Measurements from ENCODE around the gene MSX1. TPM values are rescaled to one million over a fixed set of nuclear protein-coding genes. Genes with fewer than 3 reads are reported as not detected.

Gene MSX1
- total and polyA plus RNA-seq, 2 of the 8 experiments (the other 6 are each of a cell fraction or from before 2014, with no cell fraction given) = 0.47 TPM; not detected in 1

- no peak overlapping the region for H3K4me3 ChIP-seq (ENCODE audit: extremely low read depth in 1 of 4, insufficient read depth in 2 of 4, low read depth in 3 of 4, low read length in 4 of 4)
- H3K4me2 ChIP-seq (ENCODE audit: insufficient read depth in 1 of 2, low read depth in 2 of 2, low read length in 2 of 2) = no peak overlapping the region
- H3K79me1 ChIP-seq (ENCODE audit: low read depth, low read length) = no peaks in the 10 kb centered on the region
- POLR2A ChIA-PET (ENCODE audit: partially characterized antibody) = no interaction called here
- H4K8ac ChIP-seq (ENCODE audit: extremely low read depth, insufficient read depth, low read length) = no peak overlapping the region
- no peak overlapping the region for H3K4ac ChIP-seq (replicated peaks; ENCODE audit: insufficient read length, low read depth, low read length)
- H2AK5ac ChIP-seq (ENCODE audit: low read depth, low read length) = no peak overlapping the region
- no peaks in the 10 kb centered on the region for H3K79me2 ChIP-seq (ENCODE audit: control insufficient read depth in 1 of 2, insufficient read depth in 2 of 2, low read length in 2 of 2)
- no peaks in the 10 kb centered on the region for H3K36me3 ChIP-seq (ENCODE audit: control insufficient read depth in 2 of 4, insufficient read depth in 4 of 4, low read length in 3 of 4)
- H2BK120ac ChIP-seq (replicated peaks; ENCODE audit: low read depth, low read length) = no peak overlapping the region
- no peak overlapping the region for H2BK20ac ChIP-seq (ENCODE audit: low read length)
- no peak overlapping the region for H2BK15ac ChIP-seq (ENCODE audit: low read length)
- H2AFZ ChIP-seq (ENCODE audit: low read length) = no peak overlapping the region
- H4K91ac ChIP-seq (replicated peaks; ENCODE audit: insufficient read length, low read length) = no peak overlapping the region
- H3K23me2 ChIP-seq (ENCODE audit: low read depth, low read length) = no peaks in the 10 kb centered on the region
- no peak for FAIRE-seq
- no peak overlapping the region for H2BK12ac ChIP-seq (ENCODE audit: low read depth, low read length)
- H2BK5ac ChIP-seq (ENCODE audit: low read depth, low read length) = no peak overlapping the region
- peaks cover 2 to 3% of the 10 kb centered on the region in 2 experiments for H4K20me1 ChIP-seq (replicated peaks in 1 of 2; ENCODE audit: control insufficient read depth in 1 of 2, insufficient read depth in 2 of 2, low read length in 2 of 2)
- H3K56ac ChIP-seq (replicated peaks; ENCODE audit: insufficient read length, low read depth, low read length) = no peak overlapping the region
- no peaks in the 10 kb centered on the region for H3K4me1 ChIP-seq (replicated peaks in 1 of 4; ENCODE audit: control insufficient read depth in 3 of 4, insufficient read depth in 4 of 4, low read length in 3 of 4)
- H3K23ac ChIP-seq (ENCODE audit: insufficient read length) = no peak overlapping the region
- no peak overlapping the region for H3K14ac ChIP-seq (ENCODE audit: insufficient read length)
- H3K27ac ChIP-seq (ENCODE audit: low read depth, low read length) = no peak overlapping the region
- DNase-seq (ENCODE audit: low read depth in 1 of 2, low spot score in 2 of 2) = no peak
- H3K18ac ChIP-seq (ENCODE audit: extremely low read depth, low read length) = no peak overlapping the region
- CTCF ChIA-PET (ENCODE audit: partially characterized antibody) = interaction anchor here (1.1 to 1.7 kb wide), 4 partner anchors 9 to 84 kb away, joined by 3 to 5 read pairs (median 3); no protein-coding TSS in a partner anchor
- WGBS, 2 experiments (ENCODE audit: extremely low coverage in 1 of 2, insufficient coverage in 1 of 2, insufficient read length in 1 of 2, insufficient replicate concordance in 2 of 2, low coverage in 1 of 2, low lambda C conversion rate in 2 of 2, missing lambda C conversion rate in 1 of 2) = 91% methylated on average over 8 of the region's 8 CpGs; no CpG with 5 or more reads in 1 of the 2 experiments
- no peak overlapping the region for H3K9ac ChIP-seq (replicated peaks in 1 of 4; ENCODE audit: extremely low read depth in 1 of 4, low read depth in 3 of 4, low read length in 3 of 4)
- H3K9me3 ChIP-seq (ENCODE audit: insufficient read depth in 2 of 2, low read depth in 1 of 2, low read length in 1 of 2) = no peaks in the 10 kb centered on the region
- H3K27me3 ChIP-seq (replicated peaks in 1 of 4; ENCODE audit: control insufficient read depth in 3 of 4, extremely low read depth in 1 of 4, insufficient read depth in 3 of 4, low read length in 3 of 4) = peaks cover 0 to 3% (median under 1%) of the 10 kb centered on the region in 4 experiments; a peak in 3 of 7 replicates
- H4K5ac ChIP-seq (ENCODE audit: insufficient read length, low read depth, low read length) = no peak overlapping the region
- TF ChIP-seq RFX5 (IDR thresholded peaks at IDR 0.05; ENCODE audit: borderline replicate concordance, low read depth, low read length) = no peak
- no peak for TF ChIP-seq ZNF274 (IDR thresholded peaks at IDR 0.05; ENCODE audit: borderline replicate concordance, extremely low read depth, low read length)
- no peak for TF ChIP-seq CEBPB (IDR thresholded peaks at IDR 0.05; ENCODE audit: low read depth, low read length)
- TF ChIP-seq SIRT6 (IDR thresholded peaks at IDR 0.05; ENCODE audit: low read length) = no peak
- no peak for TF ChIP-seq RAD21 (IDR thresholded peaks at IDR 0.05 in 1 of 2, conservative IDR thresholded peaks at IDR 0.05 in 1 of 2; ENCODE audit: low read depth in 2 of 2, low read length in 2 of 2)
- TF ChIP-seq TAF7 (optimal IDR thresholded peaks at IDR 0.05; ENCODE audit: borderline replicate concordance, low read depth, low read length) = no peak
- no peak for TF ChIP-seq KDM4A (IDR thresholded peaks at IDR 0.05; ENCODE audit: low read depth, low read length, severe bottlenecking)
- TF ChIP-seq RNF2 (IDR thresholded peaks at IDR 0.05; ENCODE audit: borderline replicate concordance, low read depth, low read length, missing control alignments, poor library complexity, severe bottlenecking) = no peak
Observed at GRCh38 chr4:4810092-4810774, 49.2 kb upstream of the MSX1 start.
